NCI-H1092 (cell line): Measurements from ENCODE around the gene ADGRG3.

Experiments
- DNase-seq: peaks from one replicate; lab custom pipeline; 2025; lab: John Stamatoyannopoulos, UW

Gene ADGRG3

GRCh38 chr16:57630931-57631845 lies 36.9 kb upstream of the ADGRG3 start:
- DNase-seq = no peak

- DNase-seq = no peak
These were observed 35.5 kb upstream of the ADGRG3 start for GRCh38 chr16:57632568-57632967.

- DNase-seq = no peak
These were observed 34.6 kb upstream of the ADGRG3 start for GRCh38 chr16:57633383-57634064.

GRCh38 chr16:57634171-57634570 lies 33.9 kb upstream of the ADGRG3 start:
- no peak for DNase-seq

GRCh38 chr16:57635266-57636097 lies 32.6 kb upstream of the ADGRG3 start:
- no peak for DNase-seq

- DNase-seq = no peak
These were observed 31.9 kb upstream of the ADGRG3 start for GRCh38 chr16:57636184-57636583.

GRCh38 chr16:57637020-57637419 lies 31.1 kb upstream of the ADGRG3 start:
- no peak for DNase-seq

GRCh38 chr16:57637424-57637823 lies 30.7 kb upstream of the ADGRG3 start:
- DNase-seq = peak; percentile 6

- no peak for DNase-seq
These were observed 30.1 kb upstream of the ADGRG3 start for GRCh38 chr16:57637965-57638364.

- no peak for DNase-seq
These were observed 29.7 kb upstream of the ADGRG3 start for GRCh38 chr16:57638381-57638780.

GRCh38 chr16:57639172-57639887 lies 28.8 kb upstream of the ADGRG3 start:
- DNase-seq = peak; percentile 91

- no peak for DNase-seq
These were observed 27.9 kb upstream of the ADGRG3 start for GRCh38 chr16:57640185-57640584.

- DNase-seq = no peak
These were observed 27.5 kb upstream of the ADGRG3 start for GRCh38 chr16:57640612-57641011.

- no peak for DNase-seq
These were observed 25.7 kb upstream of the ADGRG3 start for GRCh38 chr16:57642160-57643135.

GRCh38 chr16:57643147-57643874 lies 24.8 kb upstream of the ADGRG3 start:
- no peak for DNase-seq

- DNase-seq = no peak
These were observed 24.2 kb upstream of the ADGRG3 start for GRCh38 chr16:57643910-57644309.

GRCh38 chr16:57644383-57645014 lies 23.6 kb upstream of the ADGRG3 start:
- no peak for DNase-seq

GRCh38 chr16:57645169-57645568 lies 22.9 kb upstream of the ADGRG3 start:
- DNase-seq = no peak

GRCh38 chr16:57645691-57646387 lies 22.3 kb upstream of the ADGRG3 start:
- no peak for DNase-seq
